HepG2 (cell line): ENCODE data around the gene GNAI2. TPM values are rescaled to one million over a fixed set of nuclear protein-coding genes. Genes with fewer than 3 reads are reported as not detected.

Experiments used
- ATF4 ChIP-seq, 2 experiments: fragments of 450-650 bp in 1 of 2; sonication (generic) in 1 of 2; formaldehyde crosslinking; IDR thresholded peaks; 2 replicates each; pipeline versions ENCODE4 v1.5.0 to v1.8.0; 2020 to 2022; ENCODE audit warnings: mild to moderate bottlenecking in 1 of 2, missing genetic modification reagents in 1 of 2
- ATM ChIP-seq: fragments of 450-650 bp; IDR thresholded peaks from 2 replicates; pipeline ENCODE4 v1.7.1; 2017; ENCODE audit warnings: mild to moderate bottlenecking, borderline replicate concordance
- CBX1 ChIP-seq: IDR thresholded peaks from one replicate; pipeline ENCODE4 v1.6.1; 2016; ENCODE audit warnings: antibody characterized with exemption, low read depth
- FOXA1 ChIP-seq, 2 experiments: fragments of 450-650 bp in 1 of 2; sonication (generic) in 1 of 2; formaldehyde crosslinking in 1 of 2; IDR thresholded peaks; 2 replicates each; pipeline versions ENCODE4 v1.4.0 to v1.6.1; 2016 to 2020; ENCODE audit warnings: missing genetic modification reagents in 1 of 2
- GABPA ChIP-seq, 2 experiments: IDR thresholded peaks; 2 replicates each; pipeline ENCODE4 v1.6.1; 2011 to 2016; ENCODE audit warnings: low read depth in 2 of 2, low read length in 1 of 2, missing biosample characterization in 1 of 2, missing genetic modification characterization in 1 of 2
- KLF16 ChIP-seq, 2 experiments: sonication (generic) in 1 of 2; formaldehyde crosslinking in 1 of 2; IDR thresholded peaks; 2 replicates each; pipeline versions ENCODE4 v1.6.1 to v1.8.0; 2016 to 2023; ENCODE audit warnings: missing genetic modification reagents in 2 of 2, missing compliant biosample characterization in 1 of 2
- MEF2D ChIP-seq: sonication (generic); formaldehyde crosslinking; IDR thresholded peaks from 2 replicates; pipeline ENCODE4 v1.5.1; 2020; ENCODE audit warnings: mild to moderate bottlenecking, missing genetic modification reagents
- MYPOP ChIP-seq: sonication (generic); formaldehyde crosslinking; IDR thresholded peaks from 2 replicates; pipeline ENCODE4 v1.8.1; 2023; ENCODE audit warnings: mild to moderate bottlenecking, moderate library complexity, missing genetic modification reagents
- RBFOX2 ChIP-seq: fragments of 200-400 bp; formaldehyde crosslinking; IDR thresholded peaks from 2 replicates; pipeline ENCODE4 v1.6.1; 2017; ENCODE audit warnings: low read depth, mild to moderate bottlenecking, low read length
- SAP130 ChIP-seq: IDR thresholded peaks from 2 replicates; pipeline ENCODE4 v1.6.1; 2016; ENCODE audit warnings: low read depth
- TARDBP ChIP-seq: sonication (generic); formaldehyde crosslinking; IDR thresholded peaks from 2 replicates; pipeline ENCODE4 v1.8.0; 2022; ENCODE audit warnings: mild to moderate bottlenecking, missing genetic modification reagents
- U2AF2 ChIP-seq: fragments of 200-400 bp; formaldehyde crosslinking; IDR thresholded peaks from 2 replicates; pipeline ENCODE4 v1.6.1; 2017; ENCODE audit warnings: low read depth, mild to moderate bottlenecking, low read length
- ZBTB37 ChIP-seq: sonication (generic); formaldehyde crosslinking; IDR thresholded peaks from 2 replicates; pipeline ENCODE4 v1.4.0; 2020; ENCODE audit warnings: mild to moderate bottlenecking, missing genetic modification reagents
- ZFP90 ChIP-seq: sonication (generic); formaldehyde crosslinking; IDR thresholded peaks from 2 replicates; pipeline ENCODE4 v1.8.0; 2022; ENCODE audit warnings: missing genetic modification reagents, mild to moderate bottlenecking, inconsistent platforms, borderline replicate concordance
- ZNF232 ChIP-seq: sonication (generic); formaldehyde crosslinking; IDR thresholded peaks from 2 replicates; pipeline ENCODE4 v1.4.0; 2020; ENCODE audit warnings: missing genetic modification reagents, borderline replicate concordance
- ZNF7 ChIP-seq: IDR thresholded peaks from 2 replicates; pipeline ENCODE4 v1.6.1; 2016; ENCODE audit warnings: missing biosample characterization, missing genetic modification reagents
- ZNF720 ChIP-seq: sonication (generic); formaldehyde crosslinking; IDR thresholded peaks from 2 replicates; pipeline ENCODE4 v1.4.0; 2020; ENCODE audit warnings: missing genetic modification reagents
- polyA plus RNA-seq, 8 experiments: library from polyadenylated mRNA; depleted of rRNA in 3 of 8; stranded (reverse) in 7 of 8; unstranded in 1 of 8; fragments of >200 nt; fragmentation: Illumina TruSeq in 4 of 8; extraction: Trizol in 4 of 8; gene quantifications; 2 replicates each; pipeline versions ENCODE4 v1.2.1 to v1.2.3, GENCODE V29; 2011 to 2016; ENCODE audit warnings: low read depth in 4 of 8, missing spikeins in 1 of 8, mixed read lengths in 1 of 8; ENCODE audit not compliant: insufficient read depth in 1 of 8
- total RNA-seq, 5 experiments: library from RNA; depleted of rRNA; stranded (reverse); fragments of >200 nt; fragmentation: Illumina TruSeq; extraction: Trizol; gene quantifications; 2 replicates each; pipeline ENCODE4 v1.2.3, GENCODE V29; 2016; ENCODE audit warnings: low read depth in 1 of 5
- TF ChIP-seq, protein P1 (sequence below): sonication (generic); formaldehyde crosslinking; IDR thresholded peaks from 2 replicates; pipeline ENCODE4 v1.4.0; 2020; ENCODE audit warnings: mild to moderate bottlenecking, missing genetic modification reagents
- TF ChIP-seq, protein P2 (sequence below): sonication (generic); formaldehyde crosslinking; IDR thresholded peaks from 2 replicates; pipeline ENCODE4 v1.4.0; 2020; ENCODE audit warnings: low read depth, mild to moderate bottlenecking, missing genetic modification reagents

Gene GNAI2
- total and polyA plus RNA-seq, 2 of the 13 experiments (the other 11 are each of a cell fraction or from before 2014, with no cell fraction given): 51.1 to 66.2 TPM

DNA sequence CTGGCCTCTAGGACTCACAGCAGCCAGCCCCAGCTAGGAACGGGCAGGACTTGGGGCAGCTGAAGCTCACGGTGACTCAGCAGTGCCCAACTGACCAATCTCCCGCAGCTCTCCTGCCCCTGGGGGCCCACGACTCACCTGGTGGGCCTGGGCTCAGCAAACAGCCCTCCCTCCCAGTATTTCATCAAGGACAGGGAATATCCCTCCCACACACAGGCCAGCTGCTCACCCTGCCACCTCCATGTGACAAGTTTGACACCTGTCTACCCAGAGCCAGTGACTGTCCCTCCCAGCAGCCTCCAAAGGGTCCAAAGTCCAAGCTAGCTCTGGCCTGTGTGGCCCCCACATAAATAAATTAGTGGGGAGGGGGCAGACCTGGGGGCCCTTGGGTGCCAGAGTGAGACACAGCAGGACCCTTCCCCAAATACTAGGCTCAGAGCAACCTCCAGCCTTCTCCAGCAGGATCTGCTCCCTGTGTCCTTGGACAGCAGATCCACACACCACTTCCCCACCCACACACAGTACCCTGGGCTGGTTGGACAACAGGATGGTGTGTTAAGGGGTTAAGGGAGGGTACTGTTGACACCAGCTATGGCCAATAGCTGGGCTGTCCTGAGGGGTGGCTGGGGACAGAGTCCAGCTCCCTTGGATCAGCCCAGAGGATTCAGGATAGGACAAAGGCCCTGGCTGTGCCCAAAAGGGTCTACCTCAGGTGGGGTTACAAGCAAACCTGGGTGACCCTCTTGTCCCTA, 40.3 kb upstream of the GNAI2 start (continued):
- TF ChIP-seq U2AF2: 0 out of 2 replicates have a peak, but pooled peaks have one; percentile 39
- 0 out of 2 replicates have a peak, but pooled peaks have one; percentile 53 for TF ChIP-seq ZBTB37 (CRISPR knock-in tag)
- TF ChIP-seq RBFOX2: peak; percentile 84
- peak; percentile 50; the same call in 1 of the 2 replicates for TF ChIP-seq MYPOP (CRISPR knock-in tag)
- TF ChIP-seq, protein P1, sequence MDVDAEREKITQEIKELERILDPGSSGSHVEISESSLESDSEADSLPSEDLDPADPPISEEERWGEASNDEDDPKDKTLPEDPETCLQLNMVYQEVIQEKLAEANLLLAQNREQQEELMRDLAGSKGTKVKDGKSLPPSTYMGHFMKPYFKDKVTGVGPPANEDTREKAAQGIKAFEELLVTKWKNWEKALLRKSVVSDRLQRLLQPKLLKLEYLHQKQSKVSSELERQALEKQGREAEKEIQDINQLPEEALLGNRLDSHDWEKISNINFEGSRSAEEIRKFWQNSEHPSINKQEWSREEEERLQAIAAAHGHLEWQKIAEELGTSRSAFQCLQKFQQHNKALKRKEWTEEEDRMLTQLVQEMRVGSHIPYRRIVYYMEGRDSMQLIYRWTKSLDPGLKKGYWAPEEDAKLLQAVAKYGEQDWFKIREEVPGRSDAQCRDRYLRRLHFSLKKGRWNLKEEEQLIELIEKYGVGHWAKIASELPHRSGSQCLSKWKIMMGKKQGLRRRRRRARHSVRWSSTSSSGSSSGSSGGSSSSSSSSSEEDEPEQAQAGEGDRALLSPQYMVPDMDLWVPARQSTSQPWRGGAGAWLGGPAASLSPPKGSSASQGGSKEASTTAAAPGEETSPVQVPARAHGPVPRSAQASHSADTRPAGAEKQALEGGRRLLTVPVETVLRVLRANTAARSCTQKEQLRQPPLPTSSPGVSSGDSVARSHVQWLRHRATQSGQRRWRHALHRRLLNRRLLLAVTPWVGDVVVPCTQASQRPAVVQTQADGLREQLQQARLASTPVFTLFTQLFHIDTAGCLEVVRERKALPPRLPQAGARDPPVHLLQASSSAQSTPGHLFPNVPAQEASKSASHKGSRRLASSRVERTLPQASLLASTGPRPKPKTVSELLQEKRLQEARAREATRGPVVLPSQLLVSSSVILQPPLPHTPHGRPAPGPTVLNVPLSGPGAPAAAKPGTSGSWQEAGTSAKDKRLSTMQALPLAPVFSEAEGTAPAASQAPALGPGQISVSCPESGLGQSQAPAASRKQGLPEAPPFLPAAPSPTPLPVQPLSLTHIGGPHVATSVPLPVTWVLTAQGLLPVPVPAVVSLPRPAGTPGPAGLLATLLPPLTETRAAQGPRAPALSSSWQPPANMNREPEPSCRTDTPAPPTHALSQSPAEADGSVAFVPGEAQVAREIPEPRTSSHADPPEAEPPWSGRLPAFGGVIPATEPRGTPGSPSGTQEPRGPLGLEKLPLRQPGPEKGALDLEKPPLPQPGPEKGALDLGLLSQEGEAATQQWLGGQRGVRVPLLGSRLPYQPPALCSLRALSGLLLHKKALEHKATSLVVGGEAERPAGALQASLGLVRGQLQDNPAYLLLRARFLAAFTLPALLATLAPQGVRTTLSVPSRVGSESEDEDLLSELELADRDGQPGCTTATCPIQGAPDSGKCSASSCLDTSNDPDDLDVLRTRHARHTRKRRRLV: no peak
- no peak for TF ChIP-seq ZNF720 (CRISPR knock-in tag)
- TF ChIP-seq, protein P2, sequence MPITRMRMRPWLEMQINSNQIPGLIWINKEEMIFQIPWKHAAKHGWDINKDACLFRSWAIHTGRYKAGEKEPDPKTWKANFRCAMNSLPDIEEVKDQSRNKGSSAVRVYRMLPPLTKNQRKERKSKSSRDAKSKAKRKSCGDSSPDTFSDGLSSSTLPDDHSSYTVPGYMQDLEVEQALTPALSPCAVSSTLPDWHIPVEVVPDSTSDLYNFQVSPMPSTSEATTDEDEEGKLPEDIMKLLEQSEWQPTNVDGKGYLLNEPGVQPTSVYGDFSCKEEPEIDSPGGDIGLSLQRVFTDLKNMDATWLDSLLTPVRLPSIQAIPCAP (CRISPR knock-in tag): no peak
- peak in 1 of 2 experiments; percentile 60; a peak in 1 of 4 replicates for TF ChIP-seq KLF16 (CRISPR knock-in tag; IDR thresholded peaks at IDR 0.05)
- TF ChIP-seq MEF2D (CRISPR knock-in tag): peak; percentile 95
- TF ChIP-seq ZFP90: peak; percentile 49; the same call in 1 of the 2 replicates
- TF ChIP-seq ATF4 (CRISPR knock-in tag; IDR thresholded peaks at IDR 0.05): peak in 1 of 2 experiments; percentile 89; a peak in 2 of 4 replicates
- TF ChIP-seq FOXA1 (IDR thresholded peaks at IDR 0.05): no peak
- peak; percentile 78 for TF ChIP-seq FOXA1 (CRISPR knock-in tag; IDR thresholded peaks at IDR 0.05)
- TF ChIP-seq SAP130: peak; percentile 94
- TF ChIP-seq GABPA (IDR thresholded peaks at IDR 0.05; ENCODE audit: low read depth, low read length): no peak
- peak; percentile 46 for TF ChIP-seq GABPA (CRISPR knock-in tag; IDR thresholded peaks at IDR 0.05; ENCODE audit: low read depth)
- no peak for TF ChIP-seq ZNF7
- peak; percentile 73 for TF ChIP-seq TARDBP (CRISPR knock-in tag)
- no peak for TF ChIP-seq ATM
- TF ChIP-seq ZNF232: peak; percentile 80
- TF ChIP-seq CBX1: peak; percentile 93
